T-helper 1 cell treated with Interleukin-12 subunit alpha and Interleukin-12 subunit beta and Interleukin-4 antibody, amounts not matched to agents 30 μg/mL and 1 μg/mL, for 36 hours (primary cell): ENCODE measurements around the gene IZUMO2.

ENCODE experiments used
- H3K27ac Mint-ChIP-seq: one replicate; pipeline ENCODE4 v1.8.0; 2021; ENCODE audit warnings: mild to moderate bottlenecking, mixed read lengths
- H3K27me3 Mint-ChIP-seq: one replicate; pipeline ENCODE4 v1.8.0; 2021; ENCODE audit warnings: low read depth, mixed read lengths
- H3K36me3 Mint-ChIP-seq: one replicate; pipeline ENCODE4 v1.8.0; 2021; ENCODE audit warnings: low read depth, mixed read lengths
- H3K4me1 Mint-ChIP-seq: one replicate; pipeline ENCODE4 v1.8.0; 2021; ENCODE audit warnings: low read depth, mixed read lengths
- H3K4me3 Mint-ChIP-seq: one replicate; pipeline ENCODE4 v1.8.0; 2021; ENCODE audit warnings: mild to moderate bottlenecking, moderate library complexity, mixed read lengths
- H3K9me3 Mint-ChIP-seq: one replicate; pipeline ENCODE4 v1.8.0; 2021; ENCODE audit warnings: mixed read lengths

Gene IZUMO2

DNA sequence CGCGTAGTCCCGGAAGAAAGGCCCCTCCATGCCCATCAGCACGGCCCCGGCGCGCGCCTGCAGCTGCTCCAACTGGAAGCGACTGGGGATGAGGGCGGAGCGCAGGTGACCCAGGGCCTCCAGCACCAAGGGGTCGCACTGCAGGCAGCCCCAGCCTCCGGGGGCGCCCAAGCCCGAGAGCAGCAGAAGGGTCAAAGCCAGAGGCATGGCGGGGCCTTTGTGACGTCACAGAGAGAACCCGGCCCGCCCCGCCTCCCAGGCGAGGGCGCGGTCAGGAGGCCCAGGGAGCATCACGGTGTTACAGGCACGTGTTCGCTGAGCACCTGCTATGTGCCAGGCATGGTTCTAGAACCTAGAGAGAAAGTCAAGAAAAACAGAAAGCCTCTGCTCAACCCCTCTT lies at the start of gene IZUMO2:
TSS of gene IZUMO2 (minus strand) at position 294 of the 400 bp plus-strand sequence. CDS start at position 207, 87 bp downstream.
- H3K4me3 Mint-ChIP-seq = no peak within 1 kb of the TSS

DNA sequence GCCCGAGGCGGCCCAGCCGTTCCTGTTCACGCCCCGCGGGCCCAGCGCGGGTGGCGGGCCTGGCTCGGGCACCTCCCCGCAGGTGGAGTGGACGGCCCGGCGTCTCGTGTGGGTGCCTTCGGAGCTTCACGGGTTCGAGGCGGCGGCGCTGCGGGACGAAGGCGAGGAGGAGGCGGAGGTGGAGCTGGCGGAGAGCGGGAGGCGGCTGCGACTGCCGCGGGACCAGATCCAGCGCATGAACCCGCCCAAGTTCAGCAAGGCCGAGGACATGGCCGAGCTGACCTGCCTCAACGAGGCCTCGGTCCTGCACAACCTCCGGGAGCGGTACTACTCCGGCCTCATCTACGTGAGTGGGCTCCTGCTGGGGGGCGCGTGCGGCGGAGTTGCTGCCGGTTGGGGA lies 47.3 kb upstream of the IZUMO2 start:
- H3K27ac Mint-ChIP-seq = no peak overlapping the region
- no peaks in the 10 kb centered on the region for H3K4me1 Mint-ChIP-seq
- peaks cover 13% of the 10 kb centered on the region for H3K27me3 Mint-ChIP-seq
- no peak overlapping the region for H3K4me3 Mint-ChIP-seq
- H3K9me3 Mint-ChIP-seq = no peaks in the 10 kb centered on the region
- no peaks in the 10 kb centered on the region for H3K36me3 Mint-ChIP-seq

More for the DNA sequence above, at the start of gene IZUMO2:
- Mint-ChIP-seq H3K27ac (no peak within 1 kb of the TSS), H3K4me1 (no peaks in the 10 kb centered on the region), H3K27me3 (no peaks in the 10 kb centered on the region), H3K36me3 (no peaks in the 10 kb centered on the region), H3K9me3 (no peaks in the 10 kb centered on the region)

DNA sequence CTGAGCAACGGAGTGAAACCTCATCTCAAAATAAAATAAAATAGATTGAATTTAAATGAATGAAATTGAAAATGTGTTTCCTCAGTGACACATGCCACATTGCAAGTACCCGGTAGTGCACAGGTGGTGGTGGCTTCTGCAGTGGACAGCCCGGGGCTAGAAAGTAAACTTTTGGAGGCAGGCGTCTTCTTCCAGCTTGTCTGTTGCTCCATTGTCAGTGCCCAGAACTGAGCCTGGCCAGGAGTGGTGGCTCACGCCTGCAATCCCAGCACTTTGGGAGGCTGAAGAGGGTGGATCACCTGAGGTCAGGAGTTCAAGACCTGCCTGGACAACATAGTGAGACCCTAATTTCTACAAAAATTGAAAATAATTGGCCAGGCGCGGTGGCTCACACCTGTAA lies 46.0 kb upstream of the IZUMO2 start:
- H3K9me3 Mint-ChIP-seq = no peaks in the 10 kb centered on the region
- H3K27ac Mint-ChIP-seq = no peak overlapping the region
- H3K27me3 Mint-ChIP-seq = peaks cover 23% of the 10 kb centered on the region
- no peaks in the 10 kb centered on the region for H3K36me3 Mint-ChIP-seq
- no peak overlapping the region for H3K4me3 Mint-ChIP-seq
- H3K4me1 Mint-ChIP-seq = no peaks in the 10 kb centered on the region

DNA sequence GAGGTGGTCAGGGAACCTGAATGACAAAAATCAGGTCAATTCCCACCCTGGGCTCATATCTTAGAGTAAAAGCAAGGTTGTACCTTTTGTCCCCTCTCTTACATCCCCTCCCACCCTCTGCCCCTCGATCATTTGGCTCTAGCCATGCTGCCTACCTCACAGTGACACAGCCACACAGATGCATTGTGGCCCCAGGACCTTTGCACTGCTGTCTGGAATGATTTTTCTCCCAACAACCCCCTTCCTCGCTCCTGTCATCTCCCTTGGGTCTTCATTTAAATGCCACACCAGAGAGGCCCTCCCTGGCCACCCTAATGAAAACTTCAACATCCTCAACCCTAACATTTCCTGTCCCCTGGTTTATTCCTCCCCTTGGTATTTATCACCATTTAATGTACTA lies 44.6 kb upstream of the IZUMO2 start:
- no peaks in the 10 kb centered on the region for H3K36me3 Mint-ChIP-seq
- peaks cover 30% of the 10 kb centered on the region for H3K27me3 Mint-ChIP-seq
- no peak overlapping the region for H3K27ac Mint-ChIP-seq
- H3K4me3 Mint-ChIP-seq = no peak overlapping the region
- no peaks in the 10 kb centered on the region for H3K4me1 Mint-ChIP-seq
- H3K9me3 Mint-ChIP-seq = no peaks in the 10 kb centered on the region

DNA sequence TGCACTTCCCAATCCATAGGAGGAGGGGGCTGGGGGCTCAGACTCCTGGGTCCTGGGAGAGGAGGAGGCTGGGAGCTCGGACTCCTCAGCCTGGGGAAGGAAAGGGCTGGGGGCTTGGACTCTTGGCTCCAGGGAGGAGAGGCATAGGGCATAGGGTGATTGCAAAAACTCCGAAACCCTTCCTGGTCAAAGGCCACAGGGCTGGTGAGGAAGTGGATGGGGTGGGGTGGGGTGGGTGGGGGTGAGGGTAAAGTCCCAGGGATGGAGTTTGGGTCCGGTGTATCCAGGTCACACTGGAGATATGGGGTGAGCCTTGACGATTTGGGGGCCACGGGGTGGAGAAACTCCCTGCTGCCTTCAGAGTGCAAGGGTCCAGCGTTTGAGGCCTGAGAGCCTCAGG lies 43.1 kb upstream of the IZUMO2 start:
- Mint-ChIP-seq H3K36me3 (no peaks in the 10 kb centered on the region), H3K4me1 (no peaks in the 10 kb centered on the region), H3K27ac (no peak overlapping the region), H3K4me3 (no peak overlapping the region), H3K27me3 (peaks cover 41% of the 10 kb centered on the region), H3K9me3 (no peaks in the 10 kb centered on the region)

DNA sequence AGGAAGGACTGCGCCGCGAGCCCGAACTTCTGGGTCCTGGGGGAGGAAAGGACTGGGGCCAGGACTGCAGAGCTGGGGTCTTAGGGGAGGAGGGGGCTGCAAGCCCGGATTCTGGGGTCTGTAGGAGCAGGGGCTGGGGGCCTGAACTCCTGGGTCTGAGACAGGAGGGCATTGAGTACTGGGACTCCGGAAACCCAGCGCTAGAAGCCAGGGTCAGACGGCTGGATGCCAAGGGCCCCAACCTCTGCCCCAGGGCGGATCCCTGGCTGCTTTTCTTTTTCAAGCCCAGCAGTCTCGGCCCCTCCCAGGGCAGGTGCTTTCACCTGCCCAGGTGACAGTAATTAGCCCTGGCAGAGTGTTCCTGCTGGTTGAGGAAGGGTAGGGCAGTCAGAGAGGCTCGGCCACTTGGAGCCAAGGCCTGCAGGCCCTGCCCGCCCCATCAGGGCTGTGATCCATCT lies 42.6 kb upstream of the IZUMO2 start:
- Mint-ChIP-seq H3K4me1 (no peaks in the 10 kb centered on the region), H3K9me3 (no peaks in the 10 kb centered on the region), H3K27me3 (peaks cover 45% of the 10 kb centered on the region), H3K27ac (no peak overlapping the region), H3K4me3 (no peak overlapping the region), H3K36me3 (no peaks in the 10 kb centered on the region)

DNA sequence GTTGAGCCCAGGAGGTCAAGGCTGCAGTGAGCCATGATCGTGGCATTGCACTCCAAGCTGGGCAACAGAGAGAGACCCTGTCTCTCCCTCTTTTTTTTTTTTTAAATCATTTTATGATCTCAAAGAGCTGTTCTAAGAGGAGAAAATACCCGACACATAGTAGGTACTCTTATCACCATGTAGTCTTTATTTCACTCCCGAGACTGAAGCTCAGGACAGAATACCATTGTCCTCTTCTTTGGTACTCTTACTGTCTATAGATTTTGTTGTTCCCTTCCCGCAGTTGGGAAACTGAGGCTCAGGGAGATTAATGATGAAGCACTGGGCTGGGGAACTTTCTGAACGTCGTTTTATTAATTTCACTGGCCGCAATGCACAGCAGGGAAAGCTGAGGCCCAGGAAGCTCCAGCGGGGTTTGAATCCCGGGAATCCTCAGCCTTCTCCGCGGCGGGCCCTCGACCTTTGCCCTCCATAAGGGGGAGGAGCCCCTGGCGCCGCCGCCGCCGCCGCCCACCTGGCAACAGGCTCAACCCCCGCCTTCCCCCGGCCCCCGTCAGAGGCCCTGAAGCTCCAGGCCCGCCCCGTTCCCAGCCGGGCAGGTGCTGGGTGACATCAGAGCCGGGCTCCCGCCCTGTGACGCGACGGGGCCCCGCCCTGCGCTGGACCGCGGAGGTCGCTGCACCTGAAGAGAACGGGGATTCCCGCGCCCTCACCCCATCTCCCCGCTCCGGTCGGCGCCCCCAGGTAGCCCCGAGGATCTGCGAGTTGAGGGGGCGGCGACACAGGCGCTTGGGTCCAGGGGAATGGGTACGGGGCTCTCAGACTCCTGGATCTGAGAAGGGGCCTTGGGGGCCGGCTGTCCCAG lies 42.0 kb upstream of the IZUMO2 start:
- H3K4me3 Mint-ChIP-seq = no peak overlapping the region
- no peaks in the 10 kb centered on the region for H3K36me3 Mint-ChIP-seq
- no peaks in the 10 kb centered on the region for H3K4me1 Mint-ChIP-seq
- H3K27me3 Mint-ChIP-seq = peaks cover 45% of the 10 kb centered on the region
- H3K9me3 Mint-ChIP-seq = no peaks in the 10 kb centered on the region
- H3K27ac Mint-ChIP-seq = no peak overlapping the region

DNA sequence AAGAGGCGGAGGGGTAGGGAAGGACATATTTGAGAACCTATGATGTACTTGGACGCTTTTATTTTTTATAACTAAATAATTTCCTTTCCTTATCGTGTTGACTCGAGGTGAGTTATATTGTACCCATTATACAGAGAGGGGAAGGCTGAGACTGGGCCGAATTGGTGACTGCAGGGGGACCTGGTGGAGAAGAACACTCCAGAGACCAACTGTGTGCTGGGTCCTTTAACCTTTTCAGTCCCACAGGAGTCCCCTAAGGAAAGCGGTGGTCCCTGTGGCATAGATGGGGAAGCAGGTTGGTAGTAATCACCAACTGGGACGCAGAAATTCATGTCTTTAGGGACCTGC lies 41.0 kb upstream of the IZUMO2 start:
- Mint-ChIP-seq H3K4me3 (no peak overlapping the region), H3K9me3 (no peaks in the 10 kb centered on the region)

DNA sequence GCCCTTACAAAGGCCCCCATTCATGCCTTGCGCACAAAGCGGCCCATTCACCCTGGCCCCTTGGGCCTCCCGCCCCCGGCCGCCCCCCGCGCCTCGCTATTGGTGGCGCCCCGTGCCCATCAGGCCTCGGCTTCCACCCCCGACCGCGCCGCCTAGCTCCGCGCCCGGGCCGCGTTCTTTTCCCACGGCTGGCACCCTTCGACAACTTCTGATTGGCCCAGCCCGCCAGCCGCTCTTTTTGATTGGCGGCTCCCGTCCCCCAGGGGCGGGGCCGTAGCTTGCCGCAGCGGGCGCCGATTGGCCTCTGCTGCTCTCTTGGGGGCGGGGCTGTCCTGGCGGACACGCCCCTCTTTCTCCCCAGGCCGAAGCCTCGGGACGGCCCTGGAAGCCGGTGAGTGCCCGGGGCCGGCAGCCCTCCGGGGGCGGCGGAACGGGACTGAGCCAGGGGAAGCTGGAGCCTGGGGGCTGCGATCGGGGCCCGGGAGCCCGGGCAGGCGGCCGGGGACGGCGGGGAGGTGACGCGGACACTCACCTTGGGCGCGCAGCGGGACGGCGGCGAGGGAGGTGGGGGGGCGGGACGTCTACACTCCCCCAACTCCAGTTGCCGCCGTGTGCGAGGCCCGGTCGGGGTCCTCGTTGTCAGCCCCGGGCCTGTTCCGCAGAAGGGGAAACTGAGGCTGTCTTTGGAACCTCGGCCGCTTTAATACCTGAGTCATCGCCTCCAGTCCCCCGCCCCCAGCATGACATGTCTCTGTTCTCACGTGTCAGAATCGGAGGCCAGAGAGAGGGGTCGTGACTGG lies 40.4 kb upstream of the IZUMO2 start, which contains the start of gene MYH14:
TSS of gene MYH14 (plus strand) at position 342 of the 800 bp plus-strand sequence. CDS start 6,744 bp downstream, outside the sequence.
- H3K27ac Mint-ChIP-seq = no peak within 1 kb of the TSS
- H3K4me3 Mint-ChIP-seq = no peak within 1 kb of the TSS
- no peaks in the 10 kb centered on the region for H3K36me3 Mint-ChIP-seq
- H3K4me1 Mint-ChIP-seq = no peaks in the 10 kb centered on the region
- H3K9me3 Mint-ChIP-seq = no peaks in the 10 kb centered on the region
- H3K27me3 Mint-ChIP-seq = peaks cover 45% of the 10 kb centered on the region

More for the DNA sequence above, 41.0 kb upstream of the IZUMO2 start:
- Mint-ChIP-seq H3K36me3 (no peaks in the 10 kb centered on the region), H3K4me1 (no peaks in the 10 kb centered on the region), H3K27me3 (peaks cover 45% of the 10 kb centered on the region), H3K27ac (no peak overlapping the region)

DNA sequence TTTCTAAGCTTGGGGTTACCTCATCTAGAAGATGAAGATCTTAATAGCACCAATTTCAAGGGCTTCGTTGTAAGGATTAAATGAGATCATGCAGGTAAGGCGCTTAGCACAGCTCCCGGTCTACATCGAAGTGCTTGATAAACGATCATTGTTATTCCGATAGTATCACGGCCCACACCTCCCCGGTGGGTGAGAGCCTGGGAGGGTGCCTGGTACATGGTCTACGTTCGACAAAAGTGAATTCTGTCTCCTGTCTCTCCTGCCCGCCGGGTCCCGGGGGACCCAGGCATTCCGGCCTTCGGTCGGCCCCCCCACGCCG lies 39.8 kb upstream of the IZUMO2 start:
- Mint-ChIP-seq H3K4me3 (no peak overlapping the region), H3K9me3 (no peaks in the 10 kb centered on the region), H3K36me3 (no peaks in the 10 kb centered on the region), H3K4me1 (no peaks in the 10 kb centered on the region), H3K27me3 (peaks cover 45% of the 10 kb centered on the region), H3K27ac (no peak overlapping the region)

DNA sequence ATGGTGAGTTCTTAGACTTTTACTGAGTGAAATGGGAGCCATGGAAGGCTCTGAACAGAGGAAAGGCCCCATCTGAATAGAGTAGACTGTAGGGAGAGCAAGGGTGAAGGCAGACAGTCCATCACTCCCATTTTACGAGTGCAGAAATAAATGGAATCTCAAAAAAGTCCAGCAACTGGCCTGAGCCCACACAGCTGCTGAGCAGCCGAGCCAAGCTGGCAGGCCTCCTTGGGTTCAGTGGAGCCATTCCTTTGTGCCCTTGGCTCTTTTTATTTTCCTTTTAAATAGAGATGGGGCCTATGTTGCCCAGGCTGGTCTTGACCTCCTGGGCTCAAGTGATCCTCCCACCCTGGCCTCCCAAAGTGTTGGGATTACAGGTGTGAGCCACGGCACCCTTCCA lies 39.3 kb upstream of the IZUMO2 start:
- Mint-ChIP-seq H3K4me3 (no peak overlapping the region), H3K36me3 (no peaks in the 10 kb centered on the region), H3K27me3 (peaks cover 41% of the 10 kb centered on the region)

DNA sequence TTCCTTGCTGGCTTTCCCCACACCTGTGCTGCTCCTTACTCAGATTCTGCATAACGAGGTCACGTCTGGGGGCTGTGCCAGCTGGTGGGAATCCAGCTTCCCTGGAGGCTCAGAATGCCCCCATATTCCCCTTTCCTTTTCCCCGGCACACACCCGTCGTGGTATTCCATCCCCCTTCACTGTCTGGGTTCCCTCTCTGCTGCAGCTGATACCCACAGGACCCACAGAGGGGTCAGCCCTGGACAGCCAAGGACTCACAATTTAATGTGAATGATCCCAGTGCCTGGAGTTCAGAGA lies 36.1 kb upstream of the IZUMO2 start:
- no peaks in the 10 kb centered on the region for H3K36me3 Mint-ChIP-seq
- H3K9me3 Mint-ChIP-seq = no peaks in the 10 kb centered on the region
- no peak overlapping the region for H3K27ac Mint-ChIP-seq
- H3K27me3 Mint-ChIP-seq = peaks cover 23% of the 10 kb centered on the region
- no peak overlapping the region for H3K4me3 Mint-ChIP-seq
- no peaks in the 10 kb centered on the region for H3K4me1 Mint-ChIP-seq

More for the DNA sequence above, 39.3 kb upstream of the IZUMO2 start:
- Mint-ChIP-seq H3K4me1 (no peaks in the 10 kb centered on the region), H3K27ac (no peak overlapping the region), H3K9me3 (no peaks in the 10 kb centered on the region)

DNA sequence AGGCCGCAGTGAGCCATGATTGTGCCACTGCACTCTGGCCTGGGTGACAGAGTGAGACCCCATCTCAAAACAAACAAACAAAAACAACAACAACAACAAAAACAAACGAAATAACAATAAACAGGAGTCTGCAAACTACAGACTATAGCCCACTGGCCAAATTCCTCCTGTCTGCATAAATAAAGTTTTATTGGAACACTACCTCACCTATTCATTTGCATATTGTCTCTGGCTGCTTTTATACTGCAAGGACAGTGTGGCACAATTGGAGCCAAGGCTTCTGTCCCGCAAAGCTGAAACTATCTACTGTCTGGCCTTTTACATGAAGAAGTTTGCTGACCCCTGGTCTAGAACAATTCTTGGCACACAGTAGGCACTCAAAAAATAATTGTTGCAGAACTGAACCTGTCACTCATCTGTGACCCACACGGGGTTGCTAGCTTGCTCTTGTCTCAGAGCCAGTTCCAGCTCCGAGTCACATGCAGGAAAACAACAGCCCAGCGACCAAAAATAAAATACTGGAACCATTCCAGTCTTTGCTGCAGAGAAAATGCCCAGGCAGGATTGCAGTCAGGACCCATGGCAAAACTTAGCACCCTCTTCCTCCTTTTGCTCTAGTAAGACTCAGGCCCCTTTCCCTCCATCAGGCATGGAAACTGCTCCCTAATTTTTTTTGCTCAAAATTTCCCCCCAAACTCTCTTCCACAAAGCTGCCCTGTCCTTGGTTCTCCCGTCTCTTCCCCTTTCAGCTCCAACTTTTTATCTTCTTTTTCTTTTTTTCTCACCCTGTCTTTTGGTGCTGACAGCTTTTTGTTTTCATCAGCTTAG lies 35.6 kb upstream of the IZUMO2 start:
- no peaks in the 10 kb centered on the region for H3K4me1 Mint-ChIP-seq
- no peaks in the 10 kb centered on the region for H3K9me3 Mint-ChIP-seq
- H3K27ac Mint-ChIP-seq = no peak overlapping the region
- H3K36me3 Mint-ChIP-seq = no peaks in the 10 kb centered on the region
- H3K4me3 Mint-ChIP-seq = no peak overlapping the region
- H3K27me3 Mint-ChIP-seq = peaks cover 18% of the 10 kb centered on the region

DNA sequence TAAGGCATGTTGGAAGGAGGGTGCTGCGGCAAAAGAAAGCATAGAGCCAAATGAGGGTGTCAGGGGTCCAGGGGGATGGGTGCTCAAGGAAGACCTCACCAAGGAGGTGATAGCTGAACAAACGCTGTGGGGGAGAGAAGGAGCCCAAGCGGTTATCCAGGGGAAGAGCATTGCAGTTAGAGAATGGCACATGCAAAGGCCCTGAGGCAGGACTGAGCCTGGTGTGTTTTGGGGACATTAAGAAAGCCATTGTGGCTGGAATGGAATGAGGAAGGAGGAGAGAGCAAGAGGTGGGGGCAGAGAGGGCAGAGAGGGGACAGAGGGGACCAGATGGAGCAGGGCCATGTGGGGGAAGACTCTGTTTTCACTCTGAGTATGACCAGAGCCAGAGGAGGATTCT lies 34.3 kb upstream of the IZUMO2 start:
- Mint-ChIP-seq H3K27ac (no peak overlapping the region), H3K4me1 (no peaks in the 10 kb centered on the region), H3K9me3 (no peaks in the 10 kb centered on the region), H3K36me3 (no peaks in the 10 kb centered on the region), H3K4me3 (no peak overlapping the region), H3K27me3 (peaks cover 12% of the 10 kb centered on the region)
